Liver (tissue), 9 donors: Measurements from ENCODE around the gene R3HCC1L. TPM values are rescaled to one million over a fixed set of nuclear protein-coding genes. Genes with fewer than 3 reads are reported as not detected.

ENCODE experiments used
- DNase-seq: peaks from one replicate; pipeline ENCODE4 v3.0.0-alpha.2; 2017; ENCODE audit warnings: low spot score
- H3K27ac ChIP-seq, 2 donors: one replicate each; pipeline ENCODE4 v1.7.0; 2013; ENCODE audit warnings: inconsistent platforms in 2 of 2, low read length in 2 of 2, control low read depth in 1 of 2, low read depth in 1 of 2, mild to moderate bottlenecking in 1 of 2
- H3K27me3 ChIP-seq, 4 donors: one replicate each; pipeline versions ENCODE4 v1.6.1 to v1.7.0; 2013; ENCODE audit warnings: low read length in 3 of 4, inconsistent platforms in 1 of 4, mild to moderate bottlenecking in 1 of 4, moderate library complexity in 1 of 4; ENCODE audit not compliant: control insufficient read depth in 4 of 4, insufficient read depth in 4 of 4
- H3K36me3 ChIP-seq, 4 donors: one replicate each; pipeline versions ENCODE4 v1.6.1 to v1.7.0; 2013; ENCODE audit warnings: low read length in 3 of 4, mild to moderate bottlenecking in 3 of 4, low read depth in 1 of 4, moderate library complexity in 1 of 4; ENCODE audit not compliant: control insufficient read depth in 4 of 4, insufficient read depth in 3 of 4
- H3K4me1 ChIP-seq, 4 donors: one replicate each; pipeline versions ENCODE4 v1.6.1 to v1.7.0; 2013; ENCODE audit warnings: low read length in 3 of 4, mild to moderate bottlenecking in 3 of 4, moderate library complexity in 1 of 4; ENCODE audit not compliant: control insufficient read depth in 4 of 4, insufficient read depth in 4 of 4
- H3K4me3 ChIP-seq, 3 donors: one replicate each; pipeline versions ENCODE4 v1.6.1 to v1.7.0; 2013; ENCODE audit warnings: low read length in 3 of 3, control low read depth in 1 of 3, low read depth in 1 of 3, mild to moderate bottlenecking in 1 of 3
- H3K9ac ChIP-seq, 2 donors: one replicate each; pipeline ENCODE4 v1.7.0; 2013; ENCODE audit warnings: low read length in 2 of 2, mild to moderate bottlenecking in 2 of 2, moderate library complexity in 2 of 2, control low read depth in 1 of 2, low read depth in 1 of 2
- H3K9me3 ChIP-seq, 4 donors: one replicate each; pipeline versions ENCODE4 v1.6.1 to v1.7.0; 2013; ENCODE audit warnings: low read length in 3 of 4; ENCODE audit not compliant: control insufficient read depth in 4 of 4
- EGR1 ChIP-seq, 2 donors: IDR thresholded peaks; 2 replicates each; pipeline ENCODE4 v1.6.1; 2016 to 2018; ENCODE audit warnings: antibody characterized with exemption in 2 of 2, low read depth in 2 of 2
- FOXA1 ChIP-seq: IDR thresholded peaks from 2 replicates; pipeline ENCODE4 v1.6.1; 2016; ENCODE audit warnings: antibody characterized with exemption
- FOXA2 ChIP-seq: IDR thresholded peaks from 2 replicates; pipeline ENCODE4 v1.6.1; 2016; ENCODE audit warnings: antibody characterized with exemption
- GABPA ChIP-seq, 2 donors: IDR thresholded peaks in 1 of 2; conservative IDR thresholded peaks in 1 of 2; 2 replicates each; pipeline ENCODE4 v1.6.1; 2016; ENCODE audit warnings: antibody characterized with exemption in 2 of 2, mild to moderate bottlenecking in 1 of 2, moderate library complexity in 1 of 2
- HNF4A ChIP-seq, 2 donors: conservative IDR thresholded peaks; 2 replicates each; pipeline ENCODE4 v1.6.1; 2016; ENCODE audit warnings: antibody characterized with exemption in 2 of 2, mild to moderate bottlenecking in 2 of 2
- HNF4G ChIP-seq: IDR thresholded peaks from 2 replicates; pipeline ENCODE4 v1.6.1; 2016; ENCODE audit warnings: antibody characterized with exemption
- JUND ChIP-seq, 2 donors: IDR thresholded peaks; 2 replicates each; pipeline ENCODE4 v1.6.1; 2016; ENCODE audit warnings: antibody characterized with exemption in 2 of 2
- NR2F2 ChIP-seq: IDR thresholded peaks from 2 replicates; pipeline ENCODE4 v1.6.1; 2016; ENCODE audit warnings: antibody characterized with exemption
- RAD21 ChIP-seq, 2 donors: IDR thresholded peaks; 2 replicates each; pipeline ENCODE4 v1.6.1; 2016; ENCODE audit warnings: antibody characterized with exemption in 2 of 2, mild to moderate bottlenecking in 2 of 2
- RXRA ChIP-seq, 2 donors: IDR thresholded peaks; 2 replicates each; pipeline ENCODE4 v1.6.1; 2017 to 2018; ENCODE audit warnings: antibody characterized with exemption in 2 of 2, mild to moderate bottlenecking in 1 of 2
- SP1 ChIP-seq: IDR thresholded peaks from 2 replicates; pipeline ENCODE4 v1.6.1; 2018; ENCODE audit warnings: antibody characterized with exemption, mild to moderate bottlenecking
- TAF1 ChIP-seq: conservative IDR thresholded peaks from 2 replicates; pipeline ENCODE4 v1.6.1; 2016; ENCODE audit warnings: antibody characterized with exemption, mild to moderate bottlenecking
- YY1 ChIP-seq: IDR thresholded peaks from 2 replicates; pipeline ENCODE4 v1.6.1; 2016; ENCODE audit warnings: antibody characterized with exemption, mild to moderate bottlenecking
- WGBS: extraction: QIAGEN DNeasy Blood & Tissue Kit; methylation state at CpG from one replicate; pipeline ENCODE4 v1.1.7; 2013; 5-methylcytosine and 5-hydroxymethylcytosine counted together
- polyA plus RNA-seq, 2 donors: library from polyadenylated mRNA; stranded (reverse) in 1 of 2; unstranded in 1 of 2; fragments of 200-250 nt in 1 of 2; fragments of >200 nt in 1 of 2; fragmentation: Nextera tagmentation in 1 of 2; extraction: Ambion mirVana in 1 of 2; gene quantifications; one replicate each; pipeline versions ENCODE4 v1.2.1 to v1.2.3, GENCODE V29; 2013 to 2015
- total RNA-seq, 2 donors: library from RNA; depleted of rRNA; stranded (reverse); fragments of >200 nt; gene quantifications; one replicate each; pipeline ENCODE4 v1.2.3, GENCODE V29; 2014
- TF ChIP-seq, protein P1 (sequence below): IDR thresholded peaks from 2 replicates; pipeline ENCODE4 v1.6.1; 2016; ENCODE audit warnings: antibody characterized with exemption
- TF ChIP-seq, protein P2 (sequence below): IDR thresholded peaks from 2 replicates; pipeline ENCODE4 v1.6.1; 2016; ENCODE audit warnings: antibody characterized with exemption
- TF ChIP-seq, protein P3 (sequence below): IDR thresholded peaks from 2 replicates; pipeline ENCODE4 v1.6.1; 2016; ENCODE audit warnings: antibody characterized with exemption, mild to moderate bottlenecking
- TF ChIP-seq, protein P4 (sequence below): IDR thresholded peaks from 2 replicates; pipeline ENCODE4 v1.6.1; 2016; ENCODE audit warnings: antibody characterized with exemption
- TF ChIP-seq, protein P5 (sequence below): fragments of 150-350 bp; IDR thresholded peaks from 2 replicates; pipeline ENCODE4 v1.5.1; 2017; ENCODE audit warnings: improper control_type of control experiment, low read depth, low read length; ENCODE audit not compliant: missing input control
- donor health status: healthy.
- donor health status: healthy.
- donor health status: healthy.
- donor health status: healthy.
- donor health status: healthy.

Gene R3HCC1L
- total and polyA plus RNA-seq, 4 donors, result 3.2 to 11.2 (median 7.4) TPM

DNA sequence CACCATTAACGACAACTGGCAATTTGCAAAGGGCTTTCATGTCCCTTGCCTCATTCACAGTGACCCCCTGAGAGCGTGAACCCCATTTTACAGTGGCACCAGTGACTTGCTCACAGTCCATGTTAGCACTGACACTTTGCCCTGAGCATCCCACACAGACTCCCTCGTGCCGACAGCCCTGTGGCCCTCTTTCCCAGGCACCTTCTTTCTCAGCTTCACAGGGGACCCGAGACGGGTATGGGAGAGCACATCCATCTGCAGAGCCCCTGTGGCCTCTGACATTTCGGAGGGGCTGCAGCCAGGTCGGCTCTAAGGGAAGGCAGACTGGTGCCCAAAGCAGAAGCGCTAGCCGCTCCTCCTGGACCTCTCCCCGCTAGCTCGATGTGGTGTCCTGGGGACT, 122.7 kb downstream of the R3HCC1L start:
- WGBS, result 95% methylated on average over 12 of the region's 12 CpGs
- no peaks in the 10 kb centered on the region for H3K4me1 ChIP-seq
- H3K36me3 ChIP-seq, result no peaks in the 10 kb centered on the region
- peak; percentile 23 for DNase-seq
- no peak overlapping the region for H3K9ac ChIP-seq
- TF ChIP-seq JUND (IDR thresholded peaks at IDR 0.05), result no peak
- TF ChIP-seq FOXA1, result no peak
- no peak for TF ChIP-seq HNF4A (conservative IDR thresholded peaks at IDR 0.05)
- no peak for TF ChIP-seq EGR1 (IDR thresholded peaks at IDR 0.05; ENCODE audit: low read depth in 2 of 2)
- TF ChIP-seq, protein P1, sequence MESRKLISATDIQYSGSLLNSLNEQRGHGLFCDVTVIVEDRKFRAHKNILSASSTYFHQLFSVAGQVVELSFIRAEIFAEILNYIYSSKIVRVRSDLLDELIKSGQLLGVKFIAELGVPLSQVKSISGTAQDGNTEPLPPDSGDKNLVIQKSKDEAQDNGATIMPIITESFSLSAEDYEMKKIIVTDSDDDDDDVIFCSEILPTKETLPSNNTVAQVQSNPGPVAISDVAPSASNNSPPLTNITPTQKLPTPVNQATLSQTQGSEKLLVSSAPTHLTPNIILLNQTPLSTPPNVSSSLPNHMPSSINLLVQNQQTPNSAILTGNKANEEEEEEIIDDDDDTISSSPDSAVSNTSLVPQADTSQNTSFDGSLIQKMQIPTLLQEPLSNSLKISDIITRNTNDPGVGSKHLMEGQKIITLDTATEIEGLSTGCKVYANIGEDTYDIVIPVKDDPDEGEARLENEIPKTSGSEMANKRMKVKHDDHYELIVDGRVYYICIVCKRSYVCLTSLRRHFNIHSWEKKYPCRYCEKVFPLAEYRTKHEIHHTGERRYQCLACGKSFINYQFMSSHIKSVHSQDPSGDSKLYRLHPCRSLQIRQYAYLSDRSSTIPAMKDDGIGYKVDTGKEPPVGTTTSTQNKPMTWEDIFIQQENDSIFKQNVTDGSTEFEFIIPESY, result no peak
- no peak for TF ChIP-seq FOXA2
- no peak for TF ChIP-seq HNF4G
- TF ChIP-seq YY1, result no peak
- TF ChIP-seq, protein P2, sequence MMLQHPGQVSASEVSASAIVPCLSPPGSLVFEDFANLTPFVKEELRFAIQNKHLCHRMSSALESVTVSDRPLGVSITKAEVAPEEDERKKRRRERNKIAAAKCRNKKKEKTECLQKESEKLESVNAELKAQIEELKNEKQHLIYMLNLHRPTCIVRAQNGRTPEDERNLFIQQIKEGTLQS, result no peak
- no peak for TF ChIP-seq RXRA (IDR thresholded peaks at IDR 0.05)
- no peak for TF ChIP-seq SP1
- TF ChIP-seq GABPA (IDR thresholded peaks at IDR 0.05 in 1 of 2, conservative IDR thresholded peaks at IDR 0.05 in 1 of 2), result no peak
- no peak for TF ChIP-seq RAD21 (IDR thresholded peaks at IDR 0.05)
- no peak overlapping the region for H3K4me3 ChIP-seq
- no peaks in the 10 kb centered on the region for H3K27me3 ChIP-seq
- no peaks in the 10 kb centered on the region for H3K9me3 ChIP-seq
- no peak overlapping the region for H3K27ac ChIP-seq

DNA sequence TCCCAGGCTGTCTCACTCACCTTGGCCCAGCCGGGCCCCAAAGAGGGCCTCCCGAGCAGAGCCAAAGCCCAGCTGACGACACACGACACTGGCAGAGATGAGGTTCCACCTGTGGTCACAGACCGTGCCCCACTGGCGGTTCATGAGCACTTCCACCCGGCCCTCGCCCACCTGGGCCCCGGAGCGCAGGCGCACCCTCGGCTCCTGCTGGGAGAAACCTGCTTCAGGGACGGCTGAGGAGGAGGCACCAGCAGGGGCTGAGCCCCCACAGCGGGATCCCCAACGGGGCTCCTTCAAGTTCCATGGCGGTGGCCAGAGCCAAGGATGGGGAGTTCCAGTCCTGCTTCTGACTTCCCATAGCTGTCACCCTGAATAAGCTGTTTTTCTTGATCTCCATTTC, 123.5 kb downstream of the R3HCC1L start:
- Histone ChIP-seq H3K9ac (no peak overlapping the region), H3K4me3 (no peak overlapping the region), H3K4me1 (no peaks in the 10 kb centered on the region), H3K9me3 (no peaks in the 10 kb centered on the region), H3K36me3 (no peaks in the 10 kb centered on the region), H3K27ac (no peak overlapping the region), H3K27me3 (no peaks in the 10 kb centered on the region)
- TF ChIP-seq NR2F2 (no peak), RXRA (IDR thresholded peaks at IDR 0.05) (no peak), GABPA (IDR thresholded peaks at IDR 0.05 in 1 of 2, conservative IDR thresholded peaks at IDR 0.05 in 1 of 2) (no peak), HNF4G (no peak), YY1 (no peak), FOXA2 (no peak), HNF4A (conservative IDR thresholded peaks at IDR 0.05) (no peak), JUND (IDR thresholded peaks at IDR 0.05) (no peak), SP1 (no peak), FOXA1 (no peak), EGR1 (IDR thresholded peaks at IDR 0.05; ENCODE audit: low read depth in 2 of 2) (no peak), TAF1 (no peak), RAD21 (IDR thresholded peaks at IDR 0.05) (no peak)
- TF ChIP-seq, protein P3, sequence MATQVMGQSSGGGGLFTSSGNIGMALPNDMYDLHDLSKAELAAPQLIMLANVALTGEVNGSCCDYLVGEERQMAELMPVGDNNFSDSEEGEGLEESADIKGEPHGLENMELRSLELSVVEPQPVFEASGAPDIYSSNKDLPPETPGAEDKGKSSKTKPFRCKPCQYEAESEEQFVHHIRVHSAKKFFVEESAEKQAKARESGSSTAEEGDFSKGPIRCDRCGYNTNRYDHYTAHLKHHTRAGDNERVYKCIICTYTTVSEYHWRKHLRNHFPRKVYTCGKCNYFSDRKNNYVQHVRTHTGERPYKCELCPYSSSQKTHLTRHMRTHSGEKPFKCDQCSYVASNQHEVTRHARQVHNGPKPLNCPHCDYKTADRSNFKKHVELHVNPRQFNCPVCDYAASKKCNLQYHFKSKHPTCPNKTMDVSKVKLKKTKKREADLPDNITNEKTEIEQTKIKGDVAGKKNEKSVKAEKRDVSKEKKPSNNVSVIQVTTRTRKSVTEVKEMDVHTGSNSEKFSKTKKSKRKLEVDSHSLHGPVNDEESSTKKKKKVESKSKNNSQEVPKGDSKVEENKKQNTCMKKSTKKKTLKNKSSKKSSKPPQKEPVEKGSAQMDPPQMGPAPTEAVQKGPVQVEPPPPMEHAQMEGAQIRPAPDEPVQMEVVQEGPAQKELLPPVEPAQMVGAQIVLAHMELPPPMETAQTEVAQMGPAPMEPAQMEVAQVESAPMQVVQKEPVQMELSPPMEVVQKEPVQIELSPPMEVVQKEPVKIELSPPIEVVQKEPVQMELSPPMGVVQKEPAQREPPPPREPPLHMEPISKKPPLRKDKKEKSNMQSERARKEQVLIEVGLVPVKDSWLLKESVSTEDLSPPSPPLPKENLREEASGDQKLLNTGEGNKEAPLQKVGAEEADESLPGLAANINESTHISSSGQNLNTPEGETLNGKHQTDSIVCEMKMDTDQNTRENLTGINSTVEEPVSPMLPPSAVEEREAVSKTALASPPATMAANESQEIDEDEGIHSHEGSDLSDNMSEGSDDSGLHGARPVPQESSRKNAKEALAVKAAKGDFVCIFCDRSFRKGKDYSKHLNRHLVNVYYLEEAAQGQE, result no peak
- TF ChIP-seq, protein P4, sequence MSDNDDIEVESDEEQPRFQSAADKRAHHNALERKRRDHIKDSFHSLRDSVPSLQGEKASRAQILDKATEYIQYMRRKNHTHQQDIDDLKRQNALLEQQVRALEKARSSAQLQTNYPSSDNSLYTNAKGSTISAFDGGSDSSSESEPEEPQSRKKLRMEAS, result no peak
- TF ChIP-seq, protein P2, result no peak
- TF ChIP-seq, protein P5, sequence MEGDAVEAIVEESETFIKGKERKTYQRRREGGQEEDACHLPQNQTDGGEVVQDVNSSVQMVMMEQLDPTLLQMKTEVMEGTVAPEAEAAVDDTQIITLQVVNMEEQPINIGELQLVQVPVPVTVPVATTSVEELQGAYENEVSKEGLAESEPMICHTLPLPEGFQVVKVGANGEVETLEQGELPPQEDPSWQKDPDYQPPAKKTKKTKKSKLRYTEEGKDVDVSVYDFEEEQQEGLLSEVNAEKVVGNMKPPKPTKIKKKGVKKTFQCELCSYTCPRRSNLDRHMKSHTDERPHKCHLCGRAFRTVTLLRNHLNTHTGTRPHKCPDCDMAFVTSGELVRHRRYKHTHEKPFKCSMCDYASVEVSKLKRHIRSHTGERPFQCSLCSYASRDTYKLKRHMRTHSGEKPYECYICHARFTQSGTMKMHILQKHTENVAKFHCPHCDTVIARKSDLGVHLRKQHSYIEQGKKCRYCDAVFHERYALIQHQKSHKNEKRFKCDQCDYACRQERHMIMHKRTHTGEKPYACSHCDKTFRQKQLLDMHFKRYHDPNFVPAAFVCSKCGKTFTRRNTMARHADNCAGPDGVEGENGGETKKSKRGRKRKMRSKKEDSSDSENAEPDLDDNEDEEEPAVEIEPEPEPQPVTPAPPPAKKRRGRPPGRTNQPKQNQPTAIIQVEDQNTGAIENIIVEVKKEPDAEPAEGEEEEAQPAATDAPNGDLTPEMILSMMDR, result no peak
- TF ChIP-seq, protein P1, result no peak
- 95% methylated on average over 16 of the region's 16 CpGs for WGBS
- DNase-seq, result peak; percentile 28
